HPDE6-E6E7 (cell line): ENCODE measurements around the gene SPATA32.
"Not testable (repeated sequence)": the region's sequence is repeated elsewhere in the genome, so short reads cannot be mapped to it uniquely, and the experiment has no call there.

Experiments
- DNase-seq: peaks from one replicate; pipeline ENCODE4 v3.0.0; 2011; ENCODE audit warnings: missing footprints; ENCODE audit errors: extremely low spot score

Gene SPATA32

GRCh38 chr17:45271603-45272002 is 9.7 kb upstream of the SPATA32 start:
- no peak for DNase-seq

DNA sequence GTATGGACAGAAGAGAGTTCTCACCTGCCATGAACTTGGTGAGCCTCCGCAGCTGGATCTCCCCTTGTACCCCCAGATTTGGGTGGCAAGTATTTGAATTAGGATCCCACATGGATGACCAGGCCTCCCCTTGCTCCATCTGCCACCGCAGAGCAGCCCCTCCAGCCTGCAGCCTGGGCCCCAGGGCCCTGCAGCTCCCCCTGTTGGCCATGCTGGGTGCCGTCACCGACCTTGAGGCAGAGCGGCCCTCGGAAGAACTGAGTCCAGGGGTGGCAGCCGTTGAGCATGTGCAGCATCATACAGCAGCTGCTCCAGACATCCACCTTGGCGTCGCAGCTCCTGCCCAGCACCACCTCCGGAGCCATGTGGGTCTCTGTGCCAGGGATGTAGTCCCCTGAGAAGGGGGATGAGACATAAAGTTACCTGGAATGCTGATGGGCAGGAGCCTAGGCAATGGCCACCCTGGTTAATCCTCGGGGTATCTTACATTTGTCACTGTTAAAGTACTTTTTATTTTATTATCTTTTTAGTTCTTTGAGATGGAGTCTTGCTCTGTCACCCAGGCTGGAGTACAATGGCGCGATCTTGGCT is 9.0 kb upstream of the SPATA32 start:
- no peak for DNase-seq

- DNase-seq: no peak
Measured at GRCh38 chr17:45269912-45270311, 8.0 kb upstream of the SPATA32 start.

GRCh38 chr17:45267436-45268055 is 5.7 kb upstream of the SPATA32 start:
- no peak for DNase-seq

- no peak for DNase-seq
Measured at GRCh38 chr17:45266372-45266926, 4.6 kb upstream of the SPATA32 start.

GRCh38 chr17:45265821-45266220 is 3.9 kb upstream of the SPATA32 start:
- DNase-seq: no peak

GRCh38 chr17:45264988-45265387 is 3.1 kb upstream of the SPATA32 start:
- DNase-seq: no peak

DNA sequence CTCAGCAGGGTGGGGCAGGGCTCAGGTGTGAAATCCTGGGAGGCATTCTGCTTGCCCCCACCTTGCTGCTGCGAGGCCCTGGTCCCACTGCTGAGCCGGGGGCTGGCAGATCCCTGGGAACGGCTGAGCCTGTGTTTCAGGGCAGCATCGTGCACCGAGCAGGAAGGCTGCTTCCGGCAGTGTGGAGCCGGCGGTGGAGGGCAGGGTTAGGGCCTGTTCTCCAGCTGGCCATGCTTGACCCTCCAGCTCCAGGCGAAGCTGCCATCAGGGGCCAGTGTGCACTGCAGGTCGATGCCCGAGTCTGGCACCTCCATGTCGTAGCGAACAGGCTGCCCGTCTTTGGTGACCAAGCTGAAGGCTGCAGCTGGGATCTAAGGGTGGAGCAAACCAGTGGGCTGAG is 2.5 kb upstream of the SPATA32 start:
- no peak for DNase-seq

DNA sequence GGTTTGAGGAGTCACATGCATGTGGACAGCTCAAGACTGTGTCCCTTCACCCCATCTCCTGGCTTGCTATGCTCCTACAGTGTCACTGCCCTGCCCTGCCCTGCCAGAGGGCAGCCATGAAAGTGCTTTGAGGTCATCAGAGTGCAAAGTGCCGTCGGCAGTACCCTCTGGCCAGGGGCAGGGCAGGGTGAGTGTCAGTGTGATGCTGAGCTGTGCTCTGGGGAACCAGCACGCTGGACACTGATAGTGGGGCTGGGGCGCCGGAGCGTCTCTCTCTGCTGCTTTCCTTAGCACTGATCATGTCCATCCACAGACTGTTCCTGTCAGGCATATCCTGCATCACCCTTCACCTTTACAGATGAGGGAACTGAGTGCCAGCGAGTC is 1.6 kb upstream of the SPATA32 start:
- no peak for DNase-seq

DNA sequence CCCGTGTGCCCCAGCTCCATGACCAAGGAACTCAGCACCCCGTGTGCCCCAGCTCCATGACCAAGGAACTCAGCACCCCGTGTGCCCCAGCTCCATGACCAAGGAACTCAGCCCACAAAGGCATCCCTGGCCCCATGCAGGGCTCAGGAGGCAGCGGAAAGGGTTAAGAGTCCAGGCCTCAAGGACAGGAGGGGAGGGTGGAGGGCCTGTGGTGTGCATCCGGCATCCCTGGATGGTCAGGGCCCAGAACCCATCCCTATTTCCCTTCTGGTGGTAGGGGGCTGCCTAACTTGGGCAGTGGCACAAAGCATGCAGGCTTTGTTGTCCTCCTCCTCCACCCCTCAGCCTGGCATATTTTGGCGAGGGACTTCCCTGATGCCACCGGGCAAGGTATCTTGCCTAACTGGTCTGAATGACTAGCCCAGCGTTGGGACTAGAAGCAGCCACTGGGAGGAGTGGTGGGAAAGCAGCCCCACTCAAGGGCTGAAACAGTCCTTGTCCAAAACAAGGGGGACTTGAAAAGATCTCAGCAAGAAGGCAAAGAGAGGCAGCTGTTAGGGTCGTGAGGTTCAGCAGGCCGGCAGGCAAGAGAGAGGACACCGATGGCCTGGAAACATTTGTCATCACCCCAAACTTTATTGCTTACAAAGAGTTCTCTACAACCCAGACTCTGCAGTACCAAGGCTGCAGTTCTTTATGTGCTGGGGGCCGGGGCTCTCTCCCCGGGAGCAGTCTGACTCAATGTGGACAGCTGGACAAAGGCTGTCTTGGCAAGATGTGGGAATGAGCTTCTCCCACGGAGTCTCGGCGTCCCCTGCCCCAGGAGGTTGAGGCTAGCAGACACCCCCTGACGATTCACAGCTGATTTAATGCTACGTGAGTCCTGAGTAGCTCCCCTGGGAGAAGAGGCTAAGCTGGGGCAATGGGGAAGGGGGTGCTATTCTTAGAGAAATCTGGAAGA is 902 bp upstream of the SPATA32 start:
- no peak for DNase-seq

- no peak for DNase-seq
Measured at GRCh38 chr17:45260204-45260783, 1.6 kb downstream of the SPATA32 start.

GRCh38 chr17:45258981-45259380 is 2.9 kb downstream of the SPATA32 start:
- DNase-seq: no peak

- DNase-seq: no peak
Measured at GRCh38 chr17:45257115-45257514, 4.8 kb downstream of the SPATA32 start.

DNA sequence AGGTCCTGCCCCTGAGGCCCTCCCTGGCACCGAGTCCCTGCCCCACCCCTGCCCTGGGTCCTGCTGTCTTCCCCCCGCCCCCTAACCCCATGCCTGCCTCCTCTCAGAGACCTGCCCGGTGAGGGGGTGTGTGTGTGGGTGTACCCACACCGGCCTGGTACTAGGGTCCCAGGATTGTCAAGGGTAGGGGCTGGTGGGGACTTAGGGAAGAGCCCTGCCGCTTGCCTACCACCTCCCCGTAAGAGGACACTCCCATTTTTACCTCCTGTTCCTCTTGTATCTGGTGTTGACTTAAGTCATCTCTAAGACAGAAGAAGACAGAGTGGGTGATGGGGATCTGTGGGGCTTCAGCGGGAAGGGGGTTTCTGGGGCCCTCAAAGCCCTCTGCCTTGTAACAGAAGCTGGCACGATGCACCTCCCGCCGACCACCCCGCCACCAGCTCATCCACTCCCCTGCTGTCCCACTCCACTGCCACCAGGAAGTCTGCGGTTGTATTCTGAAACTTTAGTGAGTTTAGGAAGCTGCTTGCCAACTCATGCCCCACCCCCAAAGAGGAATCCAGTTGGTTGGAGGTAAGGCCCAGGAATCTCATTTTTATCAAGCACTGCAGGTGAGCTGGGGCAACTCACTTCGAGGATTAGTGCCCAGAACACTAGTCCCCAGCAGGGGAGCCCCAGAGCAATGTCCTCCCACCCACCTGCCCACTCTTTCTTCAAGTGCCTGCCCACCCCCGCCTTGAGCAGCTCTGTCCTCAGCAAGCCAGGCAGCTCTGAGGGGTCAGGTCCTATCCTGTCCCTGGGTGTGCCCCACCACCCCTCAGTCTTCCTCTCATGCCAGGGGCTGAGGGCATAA is 5.6 kb downstream of the SPATA32 start:
- DNase-seq: no peak

DNA sequence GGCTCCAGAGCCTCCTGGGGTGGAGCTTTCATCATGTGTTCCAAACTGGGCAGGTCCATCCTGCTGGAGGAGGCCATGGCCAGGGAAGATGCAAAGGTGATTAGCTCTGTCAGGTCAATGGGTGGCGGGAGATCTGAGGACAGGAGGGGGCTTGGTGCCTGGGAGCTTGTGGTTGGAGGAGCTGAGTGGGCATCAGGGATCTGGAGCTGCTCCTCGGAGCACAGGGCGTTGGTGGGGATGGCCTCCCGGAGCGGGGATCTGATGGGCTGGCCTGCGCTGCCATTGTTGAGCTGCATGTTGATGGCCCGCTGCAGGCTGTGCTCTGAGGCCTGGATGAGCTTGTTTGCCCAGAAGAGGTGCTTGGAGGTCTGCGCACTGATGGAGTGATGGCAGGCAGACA is 6.5 kb downstream of the SPATA32 start:
- DNase-seq: no peak

GRCh38 chr17:45253879-45254278 is 8.0 kb downstream of the SPATA32 start:
- DNase-seq: no peak

GRCh38 chr17:45253237-45253636 is 8.7 kb downstream of the SPATA32 start:
- DNase-seq: not testable (repeated sequence)

DNA sequence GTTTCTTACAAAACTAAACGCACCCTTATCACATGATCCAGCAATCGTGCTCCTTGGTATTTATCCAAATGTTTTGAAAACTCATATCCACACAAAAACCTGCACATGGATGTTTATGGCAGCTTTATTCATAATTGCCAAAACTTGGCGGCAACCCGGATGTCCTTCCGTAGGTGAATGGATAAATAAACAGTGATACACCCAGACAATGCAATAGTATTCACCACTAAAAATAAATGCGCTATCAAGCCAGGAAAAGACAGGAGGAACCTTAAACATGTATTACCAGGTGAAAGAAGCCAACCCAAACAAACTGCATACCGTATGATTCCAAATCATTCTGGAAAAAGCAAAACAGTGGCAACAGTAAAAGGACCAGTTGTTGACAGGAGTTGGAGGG is 10.0 kb downstream of the SPATA32 start:
- DNase-seq: no peak

- DNase-seq: peak; percentile 96
Measured at GRCh38 chr17:45248132-45248957, 13.5 kb downstream of the SPATA32 start.

DNA sequence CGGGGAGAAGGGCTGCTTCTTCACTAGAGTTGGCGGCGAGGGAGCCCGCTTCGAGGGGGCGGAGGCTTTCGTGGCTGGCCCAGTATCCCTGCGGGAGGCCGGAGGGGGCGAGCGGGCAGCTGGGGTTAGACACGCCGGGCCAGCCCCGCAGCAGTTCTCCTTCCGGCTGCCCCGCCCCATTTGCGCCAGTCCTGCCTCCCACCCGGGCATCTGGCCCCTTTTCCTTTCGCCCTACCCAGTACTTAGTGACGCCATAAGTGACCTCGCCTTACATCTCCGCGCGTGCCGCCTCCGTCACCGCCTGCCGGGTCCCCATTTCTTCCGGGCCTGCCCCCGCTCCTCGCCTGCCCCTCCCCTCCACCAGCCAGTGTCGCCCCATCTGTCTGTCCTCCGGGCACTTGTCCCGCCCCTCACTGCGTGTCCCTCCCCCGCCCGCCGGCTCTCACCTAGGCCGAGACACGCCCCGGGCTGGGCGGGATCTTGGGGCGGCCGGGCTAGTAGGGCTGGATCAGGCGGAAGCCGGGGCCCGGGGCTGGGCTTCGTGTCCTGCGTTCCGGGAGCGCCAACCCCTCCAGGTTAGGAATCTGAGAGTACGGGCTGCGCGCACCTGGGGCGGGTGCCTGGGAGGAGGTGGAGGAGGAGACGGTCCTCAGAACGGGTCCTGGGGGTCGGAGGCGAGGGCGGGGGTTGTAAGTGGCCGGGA is 14.3 kb downstream of the SPATA32 start:
- peak; percentile 99 for DNase-seq
